Heart left ventricle (tissue), 16 donors: ENCODE data around the gene VSTM2L. TPM values are rescaled to one million over a fixed set of nuclear protein-coding genes. Genes with fewer than 3 reads are reported as not detected.

Source experiments
- ATAC-seq, 4 donors: fragments of 200-7000 bp; cut with Tn5 transposase; one replicate each; pipeline ENCODE4 v1.9.1; 2020 to 2022; ENCODE audit warnings: moderate library complexity in 4 of 4, mild to moderate bottlenecking in 3 of 4, moderate number of reproducible peaks in 1 of 4
- DNase-seq, 5 donors: peaks; one replicate each; pipeline ENCODE4 v3.0.0-alpha.2; 2020
- H3K27ac ChIP-seq, 12 donors: fragments of 200-600 bp; sonication (generic) in 4 of 12; one replicate each; pipeline versions ENCODE4 v1.5.0 to v1.8.0; 2016 to 2022; ENCODE audit warnings: mild to moderate bottlenecking in 2 of 12
- H3K27me3 ChIP-seq, 9 donors: fragments of 200-600 bp; sonication (generic) in 2 of 9; one replicate each; pipeline versions ENCODE4 v1.5.1 to v1.8.0; 2016 to 2022; ENCODE audit warnings: mild to moderate bottlenecking in 3 of 9
- H3K36me3 ChIP-seq, 9 donors: fragments of 200-600 bp; sonication (generic) in 2 of 9; one replicate each; pipeline versions ENCODE4 v1.5.0 to v1.8.0; 2018 to 2022; ENCODE audit warnings: mild to moderate bottlenecking in 2 of 9
- H3K4me1 ChIP-seq, 12 donors: fragments of 200-600 bp; sonication (generic) in 4 of 12; one replicate each; pipeline versions ENCODE4 v1.5.0 to v1.8.0; 2016 to 2022; ENCODE audit warnings: mild to moderate bottlenecking in 3 of 12
- H3K4me3 ChIP-seq, 12 donors: fragments of 200-600 bp; sonication (generic) in 4 of 12; one replicate each; pipeline versions ENCODE4 v1.5.0 to v1.8.0; 2017 to 2022; ENCODE audit warnings: mild to moderate bottlenecking in 9 of 12, moderate library complexity in 4 of 12
- H3K9me3 ChIP-seq, 12 donors: fragments of 200-600 bp; sonication (generic) in 4 of 12; one replicate each; pipeline versions ENCODE4 v1.5.0 to v1.8.0; 2016 to 2022; ENCODE audit warnings: mild to moderate bottlenecking in 1 of 12
- POLR2A ChIP-seq, 2 donors: fragments of 450-650 bp; IDR thresholded peaks; one replicate each; pipeline ENCODE4 v1.6.1; 2017; ENCODE audit warnings: antibody characterized with exemption in 2 of 2, mild to moderate bottlenecking in 2 of 2, moderate library complexity in 2 of 2
- WGBS, 4 donors: extraction: QIAGEN DNeasy Blood & Tissue Kit in 2 of 4; methylation state at CpG; one replicate each; pipeline versions ENCODE4 v1.1.5 to v1.1.7; 2013 to 2018; 5-methylcytosine and 5-hydroxymethylcytosine counted together
- intact Hi-C, 10 donors: fragments of 100-400 bp; cut with DNase I; formaldehyde crosslinking; loops; one replicate each; pipeline versions ENCODE4 v1.11.1 to v1.14.2; 2022
- polyA plus RNA-seq, 2 donors: library from polyadenylated mRNA; stranded (reverse); fragments of 200-250 nt; gene quantifications; one replicate each; pipeline ENCODE4 v1.2.3, GENCODE V29; 2013
- total RNA-seq, 9 donors: library from RNA; depleted of rRNA in 2 of 9; stranded (reverse); fragments of >200 nt in 2 of 9; fragmentation: NEBNext Ultra II Directional in 3 of 9; extraction: Animal tissue kit (Norgen Biotek cat#: 25700) in 3 of 9; gene quantifications; one replicate each; pipeline versions ENCODE4 v1.1.0 to v1.2.4, GENCODE V29; 2016 to 2023
- TF ChIP-seq, protein P1 (sequence below), 12 donors: fragments of 200-600 bp; sonication (generic) in 4 of 12; IDR thresholded peaks; one replicate each; pipeline versions ENCODE4 v1.5.0 to v1.8.0; 2018 to 2022; ENCODE audit warnings: antibody characterized with exemption in 12 of 12, mild to moderate bottlenecking in 5 of 12
- donor health status: ischemic (EF 13 %, LVEDD 7.1; RV severe dilation, severe dysfunction).
- donor health status: healthy with polysubstance abuse.
- donor health status: DM: no; HTN: yes; CAD: no.
- donor health status: DM: no; HTN: no; CAD: no.
- donor health status: ischemic (EF 25% LVEDD 6.9; RV normal size, moderate dysfunction).
- donor health status: ischemic (EF 25% LVEDD 5.7; RV mildly dilated, moderate dysfunction).
- donor health status: healthy.
- donor health status: DM: yes; HTN: yes; CAD: no.
- donor health status: ischemic (EF 35%, LVEDD 5.7; RV mildly dilated, moderate dysfunction).
- donor health status: nonischemic (EF 11% LVEDD 7.7; RV severe dilation, severe dysfunction).
- donor health status: DM: yes; HTN: yes; CAD: no.
- donor health status: PGD.
- donor health status: ischemic (EF 29% LVEDD 5.4; RV normal size, mild dysfunction).
- donor health status: nonischemic (EF 23%, LVEDD 6.1; RV moderate dilation, normal function).

Gene VSTM2L
- total and polyA plus RNA-seq, 11 donors, result 3.7 to 49.5 (median 17.4) TPM

DNA sequence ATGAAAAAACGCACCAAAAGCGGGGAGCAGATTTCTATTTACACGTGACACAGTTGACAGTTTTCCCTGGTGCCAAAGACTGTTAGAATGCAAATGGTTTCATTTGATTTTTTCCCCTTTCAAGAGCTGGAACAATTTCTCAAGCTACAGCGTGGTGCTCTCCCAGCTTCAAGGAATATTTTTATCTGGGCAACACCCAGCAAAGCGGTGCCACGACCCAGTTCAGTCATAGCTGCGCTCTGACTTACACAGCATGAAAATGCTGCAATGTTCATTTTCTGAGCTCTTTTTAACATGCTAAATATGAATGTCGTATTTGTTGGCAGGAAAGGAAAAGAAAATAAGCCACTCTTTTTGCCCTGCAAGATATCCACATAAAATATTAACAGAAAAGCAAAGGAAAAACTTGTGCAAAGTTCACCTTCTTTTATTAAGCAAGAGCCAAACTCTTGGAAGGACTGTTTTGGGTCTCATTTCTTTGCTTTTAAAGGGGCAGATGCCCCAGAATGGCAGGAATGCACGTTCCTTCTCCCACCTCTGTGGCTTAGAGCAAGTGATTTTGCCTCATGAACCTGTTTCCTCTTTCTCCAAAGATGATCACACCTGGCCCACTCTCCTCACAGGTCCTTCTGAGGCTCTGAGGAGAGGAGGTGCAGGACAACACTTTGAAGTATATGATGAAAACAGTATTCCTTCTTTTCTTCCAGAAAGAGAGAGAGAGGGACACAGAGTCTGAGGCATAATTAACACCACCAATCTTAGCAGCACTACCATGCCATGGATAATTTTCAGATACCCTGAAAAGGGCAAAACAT is 83.3 kb downstream of the VSTM2L start:
- intact Hi-C loops, result no loop called here
- peaks cover 0 to 40% (median 8%) of the 10 kb centered on the region in 9 donors for H3K36me3 ChIP-seq
- ATAC-seq, result no peak

DNA sequence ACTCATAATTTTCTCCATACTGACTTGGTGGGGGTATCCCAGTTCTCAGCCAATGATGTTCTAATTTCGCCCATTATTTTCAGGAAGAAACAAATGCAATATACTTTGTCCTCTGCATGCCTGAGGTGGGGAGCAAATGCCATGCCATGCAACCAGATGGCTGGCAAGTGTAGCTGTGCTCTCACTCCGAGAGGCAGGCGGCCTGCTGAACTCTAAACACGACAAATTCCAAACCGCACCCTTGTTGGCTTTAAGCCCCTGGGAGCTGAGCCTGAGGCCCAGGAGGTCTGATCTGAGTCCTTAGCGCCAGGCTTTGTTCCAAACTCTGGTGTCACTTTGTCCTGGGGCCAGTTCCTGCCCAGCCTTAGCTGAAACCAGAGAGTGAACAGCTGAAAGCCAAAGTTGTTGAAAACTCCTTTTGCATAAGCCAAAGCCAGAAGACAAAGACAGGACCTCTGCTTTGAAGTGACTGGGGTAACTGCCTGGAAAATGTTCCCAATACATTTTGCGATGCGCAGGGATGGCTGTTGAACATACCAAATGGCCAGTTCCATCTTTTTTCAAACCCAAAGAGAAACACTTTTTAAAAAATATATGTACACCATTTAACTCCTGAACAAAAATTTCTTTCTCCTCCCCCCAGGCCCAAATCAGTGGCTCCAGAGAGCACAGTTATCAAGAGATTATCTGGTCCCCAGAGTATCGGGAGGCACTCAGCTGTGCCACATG is 84.1 kb downstream of the VSTM2L start:
- peak; percentile 76 to 92 (median 82) for DNase-seq
- 36 to 50% (median 43%) methylated on average over 9 of the region's 9 CpGs for WGBS, 4 donors
- TF ChIP-seq, protein P1, sequence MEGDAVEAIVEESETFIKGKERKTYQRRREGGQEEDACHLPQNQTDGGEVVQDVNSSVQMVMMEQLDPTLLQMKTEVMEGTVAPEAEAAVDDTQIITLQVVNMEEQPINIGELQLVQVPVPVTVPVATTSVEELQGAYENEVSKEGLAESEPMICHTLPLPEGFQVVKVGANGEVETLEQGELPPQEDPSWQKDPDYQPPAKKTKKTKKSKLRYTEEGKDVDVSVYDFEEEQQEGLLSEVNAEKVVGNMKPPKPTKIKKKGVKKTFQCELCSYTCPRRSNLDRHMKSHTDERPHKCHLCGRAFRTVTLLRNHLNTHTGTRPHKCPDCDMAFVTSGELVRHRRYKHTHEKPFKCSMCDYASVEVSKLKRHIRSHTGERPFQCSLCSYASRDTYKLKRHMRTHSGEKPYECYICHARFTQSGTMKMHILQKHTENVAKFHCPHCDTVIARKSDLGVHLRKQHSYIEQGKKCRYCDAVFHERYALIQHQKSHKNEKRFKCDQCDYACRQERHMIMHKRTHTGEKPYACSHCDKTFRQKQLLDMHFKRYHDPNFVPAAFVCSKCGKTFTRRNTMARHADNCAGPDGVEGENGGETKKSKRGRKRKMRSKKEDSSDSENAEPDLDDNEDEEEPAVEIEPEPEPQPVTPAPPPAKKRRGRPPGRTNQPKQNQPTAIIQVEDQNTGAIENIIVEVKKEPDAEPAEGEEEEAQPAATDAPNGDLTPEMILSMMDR (IDR thresholded peaks at IDR 0.05), result no peak
- no peak for TF ChIP-seq POLR2A (IDR thresholded peaks at IDR 0.05)
- H3K4me3 ChIP-seq, result no peak overlapping the region
- peaks cover 0 to 36% (median 6%) of the 10 kb centered on the region in 9 donors for H3K36me3 ChIP-seq
- peak overlapping the region; percentile 48 to 93 (median 83) for H3K27ac ChIP-seq
- ATAC-seq, result peak; percentile 59 to 81 (median 72)
- intact Hi-C loops, result no loop called here
- H3K9me3 ChIP-seq, result no peaks in the 10 kb centered on the region
- peaks cover 4 to 79% (median 56%) of the 10 kb centered on the region in 12 donors for H3K4me1 ChIP-seq
- no peaks in the 10 kb centered on the region for H3K27me3 ChIP-seq

More for the DNA sequence above, 83.3 kb downstream of the VSTM2L start:
- WGBS, 4 donors, result 59 to 70% (median 67%) methylated on average over 9 of the region's 9 CpGs
- Histone ChIP-seq H3K9me3 (no peaks in the 10 kb centered on the region), H3K4me1 (peaks cover 2 to 71% (median 50%) of the 10 kb centered on the region in 12 donors), H3K27ac (peak overlapping the region; percentile 45 to 93 (median 83)), H3K27me3 (no peaks in the 10 kb centered on the region), H3K4me3 (no peak overlapping the region)
- TF ChIP-seq, protein P1 (IDR thresholded peaks at IDR 0.05), result no peak
- TF ChIP-seq POLR2A (IDR thresholded peaks at IDR 0.05), result no peak
- no peak for DNase-seq

- no peak for TF ChIP-seq POLR2A (IDR thresholded peaks at IDR 0.05)
- TF ChIP-seq, protein P1 (IDR thresholded peaks at IDR 0.05), result no peak
- 59 to 68% (median 61%) methylated on average over 12 of the region's 12 CpGs for WGBS, 4 donors
- no peaks in the 10 kb centered on the region for H3K27me3 ChIP-seq
Measured at GRCh38 chr20:37987602-37988290, 84.8 kb downstream of the VSTM2L start.

More at GRCh38 chr20:37987602-37988290, 84.8 kb downstream of the VSTM2L start:
- peaks cover 4 to 86% (median 59%) of the 10 kb centered on the region in 12 donors for H3K4me1 ChIP-seq
- intact Hi-C loops, result loop anchor here in 1 of 10 donors (2.0 kb wide), 1 partner anchor 107 kb away; no protein-coding TSS in a partner anchor
- ATAC-seq (no peak), DNase-seq (no peak)
- H3K36me3 ChIP-seq, result peaks cover 0 to 29% (median 5%) of the 10 kb centered on the region in 9 donors
- peak overlapping the region; percentile 48 to 93 (median 83) for H3K27ac ChIP-seq
- no peaks in the 10 kb centered on the region for H3K9me3 ChIP-seq
- no peak overlapping the region for H3K4me3 ChIP-seq
